SU-DHL-6 (cell line): ENCODE measurements around the gene UBE2J2.

ENCODE experiments used
- H2AFZ ChIP-seq: fragments of 200-600 bp; sonication (generic); 2 replicates; pipeline ENCODE4 v1.6.1; 2014; ENCODE audit warnings: low read depth, mild to moderate bottlenecking, moderate library complexity, mixed read lengths, antibody characterized with exemption, low read length; ENCODE audit not compliant: severe bottlenecking
- H3F3A ChIP-seq: fragments of 200-600 bp; shearing (Covaris generic); 2 replicates; pipeline ENCODE4 v1.6.0; 2016; ENCODE audit warnings: antibody characterized with exemption, mild to moderate bottlenecking; ENCODE audit not compliant: insufficient read depth
- H3K27ac ChIP-seq: fragments of 200-600 bp; sonication (generic); 2 replicates; pipeline ENCODE4 v1.5.1; 2016; ENCODE audit warnings: low read depth, mild to moderate bottlenecking, low read length, moderate library complexity, mixed read lengths
- H3K27me3 ChIP-seq: fragments of 200-600 bp; sonication (generic), shearing (Covaris generic); 2 replicates; pipeline ENCODE4 v1.6.0; 2014; ENCODE audit warnings: mild to moderate bottlenecking, low read length
- H3K36me3 ChIP-seq: fragments of 200-600 bp; sonication (generic); 2 replicates; pipeline ENCODE4 v1.6.1; 2014; ENCODE audit warnings: mild to moderate bottlenecking, low read length, mixed read lengths
- H3K4me2 ChIP-seq: fragments of 300-600, 200-600 bp; shearing (Covaris generic), sonication (generic); 2 replicates; pipeline ENCODE4 v1.6.0; 2014; ENCODE audit warnings: low read length, low read depth, mild to moderate bottlenecking; ENCODE audit not compliant: poor library complexity, severe bottlenecking
- H3K4me3 ChIP-seq: fragments of 200-600 bp; sonication (generic); 2 replicates; pipeline ENCODE4 v1.5.1; 2014; ENCODE audit warnings: antibody characterized with exemption, low read length, mild to moderate bottlenecking, mixed read lengths; ENCODE audit not compliant: insufficient read depth, poor library complexity, severe bottlenecking
- H3K79me2 ChIP-seq: fragments of 200-600 bp; sonication (generic); 2 replicates; pipeline ENCODE4 v1.6.1; 2014; ENCODE audit warnings: mild to moderate bottlenecking, low read length, moderate library complexity; ENCODE audit not compliant: insufficient read depth
- H3K9ac ChIP-seq: fragments of 200-600 bp; sonication (generic); 2 replicates; pipeline ENCODE4 v1.7.0; 2014; ENCODE audit warnings: mild to moderate bottlenecking, low read length
- H3K9me2 ChIP-seq: fragments of 200-600 bp; sonication (generic); replicated peaks from 2 replicates; pipeline ENCODE4 v1.6.1; 2014; ENCODE audit warnings: low read length; ENCODE audit not compliant: insufficient read depth
- H3K9me3 ChIP-seq: fragments of 200-600 bp; sonication (generic); 2 replicates; pipeline ENCODE4 v1.6.1; 2014; ENCODE audit warnings: low read length, mixed read lengths; ENCODE audit not compliant: insufficient read depth
- H4K20me1 ChIP-seq: fragments of 200-600 bp; sonication (generic); 2 replicates; pipeline ENCODE4 v1.6.1; 2014; ENCODE audit warnings: low read depth, mild to moderate bottlenecking, antibody characterized with exemption, low read length, moderate library complexity, mixed read lengths
- CTCF ChIP-seq: fragments of 200-600 bp; sonication (generic); IDR thresholded peaks from one replicate; pipeline ENCODE4 v1.5.1; 2017; ENCODE audit warnings: antibody characterized with exemption, mild to moderate bottlenecking, low read length, moderate library complexity; ENCODE audit not compliant: insufficient read depth, poor library complexity, severe bottlenecking
- EZH2phosphoT487 ChIP-seq: fragments of 200-600 bp; sonication (generic), shearing (Covaris generic); conservative IDR thresholded peaks from 2 replicates; pipeline ENCODE4 v1.6.1; 2018; ENCODE audit warnings: mild to moderate bottlenecking, antibody characterized with exemption, low read length, moderate library complexity, mixed read lengths

UBE2J2 gene

GRCh38 chr1:1239227-1239613 is 34.4 kb downstream of the UBE2J2 start:
- no peak overlapping the region for H3K4me2 ChIP-seq
- H3K4me3 ChIP-seq: no peak overlapping the region
- no peaks in the 10 kb centered on the region for H3F3A ChIP-seq
- no peaks in the 10 kb centered on the region for H3K9me2 ChIP-seq
- no peaks in the 10 kb centered on the region for H3K9me3 ChIP-seq
- H4K20me1 ChIP-seq: no peaks in the 10 kb centered on the region
- no peak overlapping the region for H2AFZ ChIP-seq
- H3K9ac ChIP-seq: no peak overlapping the region
- no peak for TF ChIP-seq EZH2phosphoT487
- no peaks in the 10 kb centered on the region for H3K27me3 ChIP-seq
- no peaks in the 10 kb centered on the region for H3K36me3 ChIP-seq
- no peak overlapping the region for H3K27ac ChIP-seq
- H3K79me2 ChIP-seq: no peaks in the 10 kb centered on the region

- no peaks in the 10 kb centered on the region for H3K36me3 ChIP-seq
- H4K20me1 ChIP-seq: no peaks in the 10 kb centered on the region
- H3K9me2 ChIP-seq: no peaks in the 10 kb centered on the region
- no peak overlapping the region for H3K4me2 ChIP-seq
- H3K9me3 ChIP-seq: no peaks in the 10 kb centered on the region
- H3K27ac ChIP-seq: no peak overlapping the region
- no peak overlapping the region for H3K4me3 ChIP-seq
- no peaks in the 10 kb centered on the region for H3K79me2 ChIP-seq
- no peak overlapping the region for H3K9ac ChIP-seq
- TF ChIP-seq CTCF (no peak), EZH2phosphoT487 (no peak)
- no peaks in the 10 kb centered on the region for H3F3A ChIP-seq
- no peak overlapping the region for H2AFZ ChIP-seq
- no peaks in the 10 kb centered on the region for H3K27me3 ChIP-seq
Measured at GRCh38 chr1:1238702-1239178, 34.9 kb downstream of the UBE2J2 start.

GRCh38 chr1:1237874-1238701 is 35.6 kb downstream of the UBE2J2 start:
- H3K36me3 ChIP-seq: no peaks in the 10 kb centered on the region
- H4K20me1 ChIP-seq: no peaks in the 10 kb centered on the region
- H3K9me3 ChIP-seq: no peaks in the 10 kb centered on the region
- H3K4me2 ChIP-seq: no peak overlapping the region
- no peak overlapping the region for H2AFZ ChIP-seq
- H3K4me3 ChIP-seq: no peak overlapping the region
- no peaks in the 10 kb centered on the region for H3K79me2 ChIP-seq
- TF ChIP-seq EZH2phosphoT487 (no peak), CTCF (no peak)
- H3K9me2 ChIP-seq: no peaks in the 10 kb centered on the region
- H3K27me3 ChIP-seq: no peaks in the 10 kb centered on the region
- no peaks in the 10 kb centered on the region for H3F3A ChIP-seq
- no peak overlapping the region for H3K9ac ChIP-seq
- H3K27ac ChIP-seq: no peak overlapping the region
